Mesenchymal stem cell (in vitro differentiated cells and primary cell): ENCODE measurements around the gene PNMA8A.

Source experiments
- DNase-seq: peaks from one replicate; pipeline ENCODE4 v3.0.0-alpha.2; 2013
- H2AFZ ChIP-seq: one replicate; pipeline ENCODE4 v1.6.1; 2013; ENCODE audit warnings: low read depth, mild to moderate bottlenecking, control low read depth, inconsistent platforms, low read length, moderate library complexity
- H2AK5ac ChIP-seq: 2 replicates; pipeline ENCODE4 v1.6.1; 2013; ENCODE audit warnings: low read length, moderate library complexity, mild to moderate bottlenecking, inconsistent platforms; ENCODE audit not compliant: severe bottlenecking
- H2BK120ac ChIP-seq: one replicate; pipeline ENCODE4 v1.6.1; 2013; ENCODE audit warnings: low read depth, mild to moderate bottlenecking, inconsistent platforms, low read length, moderate library complexity
- H2BK12ac ChIP-seq, 2 experiments: one replicate each; pipeline ENCODE4 v1.6.1; 2013; ENCODE audit warnings: inconsistent platforms in 2 of 2, low read length in 2 of 2, mild to moderate bottlenecking in 2 of 2, moderate library complexity in 2 of 2, control low read depth in 1 of 2
- H2BK15ac ChIP-seq: one replicate; pipeline ENCODE4 v1.6.1; 2013; ENCODE audit warnings: mild to moderate bottlenecking, low read depth, inconsistent platforms; ENCODE audit not compliant: poor library complexity, severe bottlenecking
- H2BK5ac ChIP-seq: 2 replicates; pipeline ENCODE4 v1.6.1; 2013; ENCODE audit warnings: low read depth, mild to moderate bottlenecking, low read length, control low read depth, inconsistent platforms; ENCODE audit not compliant: poor library complexity, severe bottlenecking
- H3K14ac ChIP-seq, 2 experiments: one replicate each; pipeline ENCODE4 v1.6.1; 2013; ENCODE audit warnings: inconsistent platforms in 2 of 2, low read length in 2 of 2, control low read depth in 1 of 2, mild to moderate bottlenecking in 1 of 2, moderate library complexity in 1 of 2
- H3K18ac ChIP-seq, 2 experiments: one replicate each; pipeline ENCODE4 v1.6.1; 2013; ENCODE audit warnings: inconsistent platforms in 2 of 2, low read length in 2 of 2, control low read depth in 1 of 2, low read depth in 1 of 2, mild to moderate bottlenecking in 1 of 2
- H3K23ac ChIP-seq, 2 experiments: one replicate each; pipeline ENCODE4 v1.6.1; 2013; ENCODE audit warnings: inconsistent platforms in 2 of 2, low read length in 2 of 2, mild to moderate bottlenecking in 2 of 2, moderate library complexity in 2 of 2, control low read depth in 1 of 2
- H3K27ac ChIP-seq: 2 replicates; pipeline ENCODE4 v1.5.1; 2013; ENCODE audit warnings: mild to moderate bottlenecking, moderate library complexity, low read length, control low read depth, inconsistent platforms; ENCODE audit not compliant: poor library complexity, severe bottlenecking
- H3K27me3 ChIP-seq, 2 experiments: 2 replicates each; pipeline versions ENCODE4 v1.6.1 to v1.7.0; 2013; ENCODE audit warnings: low read length in 2 of 2, mild to moderate bottlenecking in 2 of 2, moderate library complexity in 2 of 2, control low read depth in 1 of 2, inconsistent platforms in 1 of 2; ENCODE audit not compliant: control insufficient read depth in 1 of 2, insufficient read depth in 1 of 2
- H3K36me3 ChIP-seq, 2 experiments: 2 replicates each; pipeline versions ENCODE4 v1.6.1 to v1.7.0; 2013; ENCODE audit warnings: low read length in 2 of 2, control low read depth in 1 of 2, inconsistent platforms in 1 of 2, low read depth in 1 of 2, mild to moderate bottlenecking in 1 of 2; ENCODE audit not compliant: insufficient read depth in 2 of 2, control insufficient read depth in 1 of 2
- H3K4ac ChIP-seq, 2 experiments: one replicate each; pipeline ENCODE4 v1.6.1; 2013; ENCODE audit warnings: inconsistent platforms in 2 of 2, low read length in 2 of 2, mild to moderate bottlenecking in 2 of 2, moderate library complexity in 2 of 2, control low read depth in 1 of 2, low read depth in 1 of 2
- H3K4me1 ChIP-seq: 2 replicates; pipeline ENCODE4 v1.6.1; 2013; ENCODE audit warnings: low read depth, low read length, control low read depth; ENCODE audit not compliant: control insufficient read depth, insufficient read depth
- H3K4me2 ChIP-seq: 2 replicates; pipeline ENCODE4 v1.6.1; 2013; ENCODE audit warnings: low read length, mild to moderate bottlenecking, inconsistent platforms; ENCODE audit not compliant: poor library complexity, severe bottlenecking
- H3K4me3 ChIP-seq, 2 experiments: 2 replicates each; pipeline versions ENCODE4 v1.5.1 to v1.7.0; 2013; ENCODE audit warnings: low read length in 2 of 2, mild to moderate bottlenecking in 2 of 2, control low read depth in 1 of 2, low read depth in 1 of 2; ENCODE audit not compliant: insufficient read depth in 1 of 2
- H3K79me1 ChIP-seq: replicated peaks from 2 replicates; pipeline ENCODE4 v1.6.1; 2013; ENCODE audit warnings: mild to moderate bottlenecking, control low read depth, low read length, inconsistent platforms; ENCODE audit not compliant: poor library complexity, severe bottlenecking
- H3K9ac ChIP-seq: 2 replicates; pipeline ENCODE4 v1.7.0; 2013; ENCODE audit warnings: mild to moderate bottlenecking, low read length, moderate library complexity
- H3K9me3 ChIP-seq: 2 replicates; pipeline ENCODE4 v1.7.0; 2013; ENCODE audit warnings: mild to moderate bottlenecking, low read length; ENCODE audit not compliant: control insufficient read depth
- H4K8ac ChIP-seq: one replicate; pipeline ENCODE4 v1.6.1; 2013; ENCODE audit warnings: inconsistent platforms, mild to moderate bottlenecking, low read length, moderate library complexity
- H4K91ac ChIP-seq: one replicate; pipeline ENCODE4 v1.6.1; 2013; ENCODE audit warnings: mild to moderate bottlenecking, low read length, inconsistent platforms
- WGBS: methylation state at CpG from one replicate; pipeline ENCODE4 v1.1.7; 2013; ENCODE audit warnings: mixed read lengths; 5-methylcytosine and 5-hydroxymethylcytosine counted together

The PNMA8A gene

DNA sequence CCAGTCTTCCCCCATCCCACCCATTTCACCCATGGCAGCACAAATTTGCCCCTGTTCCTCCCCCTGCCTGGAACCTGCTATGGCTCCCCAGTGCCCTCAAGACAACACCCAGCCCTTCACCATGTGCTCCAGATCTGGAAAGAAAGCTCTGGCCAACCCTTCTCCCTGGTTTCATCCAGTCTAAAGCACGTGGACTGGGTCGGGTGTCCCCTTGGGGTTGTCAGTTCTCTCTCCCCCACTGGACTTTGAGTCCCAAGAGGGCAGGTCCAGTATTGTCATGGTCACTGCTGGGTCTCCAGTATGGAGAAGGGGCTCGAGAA, 43.9 kb upstream of the PNMA8A start:
- no peak overlapping the region for H3K4me2 ChIP-seq
- H4K91ac ChIP-seq = no peak overlapping the region
- no peak overlapping the region for H3K14ac ChIP-seq
- no peak overlapping the region for H3K4me3 ChIP-seq
- H3K18ac ChIP-seq = no peak overlapping the region
- H4K8ac ChIP-seq = no peak overlapping the region
- H3K36me3 ChIP-seq = no peaks in the 10 kb centered on the region
- H3K4ac ChIP-seq = no peak overlapping the region
- peaks cover 7% of the 10 kb centered on the region for H3K9me3 ChIP-seq
- H2AFZ ChIP-seq = no peak overlapping the region
- H2BK12ac ChIP-seq = no peak overlapping the region
- no peak overlapping the region for H3K9ac ChIP-seq
- H2BK15ac ChIP-seq = no peak overlapping the region
- peak overlapping the region; percentile 63 for H2AK5ac ChIP-seq
- WGBS = 76% methylated on average over 3 of the region's 3 CpGs
- no peak overlapping the region for H3K27ac ChIP-seq
- no peak for DNase-seq
- H3K23ac ChIP-seq = no peak overlapping the region
- no peak overlapping the region for H2BK120ac ChIP-seq
- H2BK5ac ChIP-seq = no peak overlapping the region
- H3K27me3 ChIP-seq = peaks cover 3 to 4% of the 10 kb centered on the region in 2 experiments
- no peaks in the 10 kb centered on the region for H3K79me1 ChIP-seq
- peaks cover 6% of the 10 kb centered on the region for H3K4me1 ChIP-seq

DNA sequence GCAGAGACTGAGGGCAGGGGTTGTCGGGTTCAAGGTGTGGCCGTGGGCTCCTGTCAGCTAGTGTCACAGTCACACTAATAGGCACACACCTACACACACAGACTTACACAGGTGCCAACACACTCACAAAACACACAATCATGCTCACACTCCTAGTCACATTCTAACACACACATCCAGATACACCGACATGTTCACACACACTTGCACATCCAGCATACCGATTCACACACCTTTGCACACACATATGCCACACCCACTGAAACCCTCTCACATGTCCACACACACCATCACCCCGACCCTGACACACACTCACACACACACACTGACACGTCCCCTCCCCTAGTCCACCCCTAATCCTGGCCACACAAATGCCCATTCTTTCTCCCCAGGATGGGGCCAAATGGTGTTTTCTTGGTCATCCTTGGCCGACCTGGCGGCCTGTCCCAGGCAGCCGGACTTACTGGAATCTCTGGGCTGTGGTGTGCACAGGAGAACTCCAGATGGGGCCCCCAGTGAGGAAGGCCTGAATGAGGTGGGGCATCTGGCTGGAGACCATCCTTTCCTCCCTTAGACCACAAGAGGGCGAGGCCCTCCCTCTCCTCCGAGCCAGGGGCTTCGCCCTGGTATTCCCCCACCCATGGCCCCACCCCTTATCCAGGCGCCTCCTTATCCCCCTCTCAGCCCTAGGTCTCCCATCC, 43.4 kb upstream of the PNMA8A start:
- Histone ChIP-seq H3K4me1 (peaks cover 6% of the 10 kb centered on the region), H3K14ac (no peak overlapping the region), H3K23ac (no peak overlapping the region), H3K4me3 (no peak overlapping the region), H2BK12ac (no peak overlapping the region), H3K36me3 (no peaks in the 10 kb centered on the region), H2AFZ (no peak overlapping the region), H3K18ac (no peak overlapping the region), H3K9me3 (peaks cover 7% of the 10 kb centered on the region), H2BK120ac (no peak overlapping the region), H3K79me1 (no peaks in the 10 kb centered on the region), H3K4me2 (no peak overlapping the region), H3K9ac (no peak overlapping the region), H2BK15ac (no peak overlapping the region), H2AK5ac (no peak overlapping the region), H3K27me3 (peaks cover 3 to 4% of the 10 kb centered on the region in 2 experiments), H4K8ac (no peak overlapping the region), H2BK5ac (no peak overlapping the region), H3K27ac (no peak overlapping the region), H4K91ac (peak overlapping the region; percentile 58), H3K4ac (no peak overlapping the region)
- 81% methylated on average over 13 of the region's 13 CpGs for WGBS
- DNase-seq = no peak

DNA sequence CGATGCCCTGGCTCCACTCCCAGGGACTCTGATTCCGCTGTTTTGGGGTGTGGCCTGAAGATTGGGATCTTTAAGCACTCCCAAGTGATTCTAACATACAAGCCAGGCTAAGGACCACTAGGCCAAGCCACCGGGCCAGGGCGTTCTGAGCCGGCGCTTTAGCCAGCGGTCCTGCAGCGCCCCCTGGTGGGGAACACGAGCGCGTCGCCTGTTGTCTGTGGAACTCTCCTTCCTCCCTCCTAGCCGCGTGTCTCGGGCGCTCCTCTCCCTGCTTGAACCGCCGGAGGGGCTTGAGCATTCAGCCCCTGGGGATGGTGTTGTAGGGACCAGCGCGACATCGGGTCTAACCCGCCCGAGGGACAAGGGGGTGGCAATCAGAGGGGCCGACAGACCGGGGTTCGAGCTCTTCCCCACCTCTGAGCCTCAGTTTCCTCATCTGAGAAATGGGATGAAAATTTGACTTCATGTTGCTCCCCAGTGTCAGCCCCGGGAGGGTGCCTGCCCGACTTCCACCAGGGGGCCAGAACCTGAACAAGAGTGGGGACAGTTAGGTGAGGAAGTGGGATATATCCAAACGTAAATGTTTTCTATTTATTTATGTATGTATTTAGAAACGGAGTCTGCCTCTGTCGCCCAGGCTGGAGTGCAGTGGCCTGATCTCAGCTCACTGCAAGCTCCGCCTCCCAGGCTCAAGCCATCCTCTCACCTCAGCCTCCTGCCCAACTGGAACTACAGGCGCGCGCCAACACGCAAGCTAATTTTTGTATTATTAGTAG, 42.3 kb upstream of the PNMA8A start:
- Histone ChIP-seq H3K14ac (no peak overlapping the region), H2BK12ac (peak overlapping the region in 1 of 2 experiments; percentile 87), H3K4ac (no peak overlapping the region), H3K36me3 (no peaks in the 10 kb centered on the region), H3K4me1 (peaks cover 6% of the 10 kb centered on the region), H3K79me1 (no peaks in the 10 kb centered on the region), H2BK5ac (no peak overlapping the region), H3K27me3 (peaks cover 3 to 4% of the 10 kb centered on the region in 2 experiments), H3K4me3 (peak overlapping the region in 1 of 2 experiments; percentile 49), H4K8ac (peak overlapping the region; percentile 19), H3K9me3 (peaks cover 7% of the 10 kb centered on the region), H4K91ac (no peak overlapping the region), H2AK5ac (no peak overlapping the region), H3K4me2 (peak overlapping the region; percentile 23), H3K27ac (no peak overlapping the region), H3K23ac (peak overlapping the region in 1 of 2 experiments; percentile 64), H2BK120ac (no peak overlapping the region), H2AFZ (no peak overlapping the region), H2BK15ac (no peak overlapping the region), H3K9ac (peak overlapping the region; percentile 83), H3K18ac (peak overlapping the region in 1 of 2 experiments; percentile 50)
- 29% methylated on average over 35 of the region's 36 CpGs for WGBS
- DNase-seq = peak; percentile 78

DNA sequence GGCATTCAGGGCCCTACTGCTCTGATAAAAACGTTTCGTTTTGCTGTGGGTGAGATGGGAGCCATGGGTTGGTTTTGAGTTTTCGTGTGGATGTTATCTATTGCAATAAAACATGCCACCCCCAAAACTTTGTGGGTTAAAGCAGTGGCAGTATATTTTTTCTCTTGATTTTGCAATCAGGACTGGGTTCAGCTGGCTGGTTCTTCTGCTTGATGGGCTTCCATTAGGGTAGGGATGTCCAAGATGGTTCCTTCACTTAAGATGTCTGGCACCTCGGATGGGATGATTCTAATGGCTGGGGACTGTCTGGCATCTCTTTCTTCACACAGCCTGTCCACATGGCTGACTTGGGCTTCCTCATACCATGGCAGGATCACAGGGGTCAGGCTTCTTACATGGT, 39.9 kb upstream of the PNMA8A start:
- WGBS = 91% methylated on average over 3 of the region's 4 CpGs
- DNase-seq = no peak
- H3K4me1 ChIP-seq = peaks cover 6% of the 10 kb centered on the region
- H4K91ac ChIP-seq = no peak overlapping the region
- H3K27ac ChIP-seq = no peak overlapping the region
- H3K4me2 ChIP-seq = no peak overlapping the region
- no peak overlapping the region for H2AFZ ChIP-seq
- peaks cover 7% of the 10 kb centered on the region for H3K9me3 ChIP-seq
- H3K4me3 ChIP-seq = no peak overlapping the region
- H3K27me3 ChIP-seq = peaks cover 0 to 3% of the 10 kb centered on the region in 2 experiments
- no peaks in the 10 kb centered on the region for H3K79me1 ChIP-seq
- H2BK12ac ChIP-seq = no peak overlapping the region
- H2AK5ac ChIP-seq = no peak overlapping the region
- H3K4ac ChIP-seq = no peak overlapping the region
- no peak overlapping the region for H3K14ac ChIP-seq
- no peak overlapping the region for H4K8ac ChIP-seq
- H3K18ac ChIP-seq = no peak overlapping the region
- H2BK15ac ChIP-seq = no peak overlapping the region
- no peak overlapping the region for H2BK5ac ChIP-seq
- H3K36me3 ChIP-seq = no peaks in the 10 kb centered on the region
- no peak overlapping the region for H3K9ac ChIP-seq
- no peak overlapping the region for H3K23ac ChIP-seq
- H2BK120ac ChIP-seq = no peak overlapping the region
